RWPE2 (cell line): Measurements from ENCODE around the gene TBPL2.
A peak's percentile ranks its signal among the peaks of the same experiment; 100 is the strongest.

Experiments used
- ATAC-seq: fragments of 200-7000 bp; cut with Tn5 transposase; 3 replicates; pipeline ENCODE4 v1.9.1; 2021; ENCODE audit warnings: low read depth
- DNase-seq: peaks from one replicate; pipeline ENCODE4 v3.0.0-alpha.2; 2020; ENCODE audit warnings: low spot score
- H3K27ac ChIP-seq: fragments of 450-650 bp; 2 replicates; pipeline ENCODE4 v1.5.1; 2017; ENCODE audit warnings: mild to moderate bottlenecking; ENCODE audit not compliant: poor library complexity, severe bottlenecking
- H3K27me3 ChIP-seq: fragments of 250-450 bp; sonication (Bioruptor Pico); 2 replicates; pipeline ENCODE4 v1.5.1; 2021; ENCODE audit warnings: mild to moderate bottlenecking, moderate library complexity; ENCODE audit not compliant: insufficient read depth, poor library complexity, severe bottlenecking
- H3K36me3 ChIP-seq: fragments of 250-450 bp; sonication (Bioruptor Pico); 2 replicates; pipeline ENCODE4 v1.5.1; 2020; ENCODE audit warnings: low read depth, mild to moderate bottlenecking, moderate library complexity
- H3K4me1 ChIP-seq: fragments of 250-450 bp; sonication (Bioruptor Pico); 2 replicates; pipeline ENCODE4 v1.5.1; 2021; ENCODE audit warnings: mild to moderate bottlenecking, moderate library complexity; ENCODE audit not compliant: insufficient read depth, poor library complexity, severe bottlenecking
- H3K4me3 ChIP-seq: fragments of 250-450 bp; sonication (Bioruptor Pico); 2 replicates; pipeline ENCODE4 v1.5.1; 2021; ENCODE audit warnings: mild to moderate bottlenecking, moderate library complexity; ENCODE audit not compliant: severe bottlenecking
- H3K9me3 ChIP-seq: fragments of 250-450 bp; sonication (Bioruptor Pico); 2 replicates; pipeline ENCODE4 v1.5.1; 2021; ENCODE audit warnings: mild to moderate bottlenecking, moderate library complexity; ENCODE audit not compliant: severe bottlenecking
- CTCF ChIP-seq: fragments of 450-650 bp; IDR thresholded peaks from one replicate; pipeline ENCODE4 v1.5.1; 2017; ENCODE audit warnings: mild to moderate bottlenecking, moderate library complexity; ENCODE audit not compliant: poor library complexity, severe bottlenecking

Gene TBPL2

GRCh38 chr14:55450124-55450523, 9.7 kb upstream of the TBPL2 start:
- no peak overlapping the region for H3K4me3 ChIP-seq
- no peak for DNase-seq
- H3K27ac ChIP-seq = no peak overlapping the region
- H3K4me1 ChIP-seq = peaks cover 57% of the 10 kb centered on the region
- TF ChIP-seq CTCF = no peak
- H3K9me3 ChIP-seq = no peaks in the 10 kb centered on the region
- H3K36me3 ChIP-seq = no peaks in the 10 kb centered on the region
- no peak for ATAC-seq
- H3K27me3 ChIP-seq = no peaks in the 10 kb centered on the region

- Histone ChIP-seq H3K9me3 (no peaks in the 10 kb centered on the region), H3K36me3 (no peaks in the 10 kb centered on the region), H3K4me1 (peaks cover 47% of the 10 kb centered on the region), H3K27me3 (no peaks in the 10 kb centered on the region), H3K27ac (peak overlapping the region; percentile 85), H3K4me3 (no peak overlapping the region)
- DNase-seq = no peak
- ATAC-seq = no peak
- TF ChIP-seq CTCF = no peak
Measured at GRCh38 chr14:55449116-55449515, 8.7 kb upstream of the TBPL2 start.

- Histone ChIP-seq H3K27me3 (no peaks in the 10 kb centered on the region), H3K4me3 (no peak overlapping the region), H3K36me3 (no peaks in the 10 kb centered on the region), H3K27ac (peak overlapping the region; percentile 85), H3K9me3 (no peaks in the 10 kb centered on the region), H3K4me1 (peaks cover 42% of the 10 kb centered on the region)
- DNase-seq (peak; percentile 98), ATAC-seq (peak; percentile 94)
- TF ChIP-seq CTCF = peak; percentile 10
Measured at GRCh38 chr14:55448141-55448614, 7.8 kb upstream of the TBPL2 start.

GRCh38 chr14:55446833-55447232, 6.4 kb upstream of the TBPL2 start:
- ATAC-seq = peak; percentile 43
- Histone ChIP-seq H3K9me3 (no peaks in the 10 kb centered on the region), H3K27me3 (no peaks in the 10 kb centered on the region), H3K4me1 (peaks cover 42% of the 10 kb centered on the region), H3K36me3 (no peaks in the 10 kb centered on the region), H3K27ac (peak overlapping the region; percentile 85), H3K4me3 (no peak overlapping the region)
- no peak for TF ChIP-seq CTCF
- no peak for DNase-seq

- ATAC-seq (no peak), DNase-seq (no peak)
- no peaks in the 10 kb centered on the region for H3K27me3 ChIP-seq
- no peak overlapping the region for H3K4me3 ChIP-seq
- peak overlapping the region; percentile 85 for H3K27ac ChIP-seq
- no peaks in the 10 kb centered on the region for H3K9me3 ChIP-seq
- no peaks in the 10 kb centered on the region for H3K36me3 ChIP-seq
- peaks cover 38% of the 10 kb centered on the region for H3K4me1 ChIP-seq
- TF ChIP-seq CTCF = peak; percentile 97
Measured at GRCh38 chr14:55446127-55446736, 5.8 kb upstream of the TBPL2 start.
